Activated CD4-positive, alpha-beta memory T cell treated with anti-CD3 and anti-CD28 coated beads, Interleukin-2, amount 10 ng/mL, durations not matched to agents 7 days and 5 days (primary cell): Measurements from ENCODE around the gene LRP8. TPM values are rescaled to one million over a fixed set of nuclear protein-coding genes. Genes with fewer than 3 reads are reported as not detected.

Source experiments
- CTCF ChIA-PET: fragments of 350-600 bp; sonication (Branson Sonifier 250); formaldehyde crosslinking; loops from one replicate; lab custom pipeline; 2021; ENCODE audit warnings: antibody characterized with exemption, inconsistent platforms; lab: Charles Lee
- POLR2A ChIA-PET: fragments of 350-600 bp; sonication (Branson Sonifier 250); formaldehyde crosslinking; loops from one replicate; lab custom pipeline; 2021; ENCODE audit warnings: antibody characterized with exemption; lab: Charles Lee
- DNase-seq: peaks from one replicate; pipeline ENCODE4 v3.0.0-alpha.2; 2020
- H3K27ac Mint-ChIP-seq: one replicate; pipeline ENCODE4 v1.8.0; 2021; ENCODE audit warnings: mild to moderate bottlenecking, mixed read lengths
- H3K27me3 Mint-ChIP-seq: one replicate; pipeline ENCODE4 v1.8.0; 2021; ENCODE audit warnings: mixed read lengths
- H3K36me3 Mint-ChIP-seq: one replicate; pipeline ENCODE4 v1.8.0; 2021; ENCODE audit warnings: low read depth, mixed read lengths
- H3K4me1 Mint-ChIP-seq: one replicate; pipeline ENCODE4 v1.8.0; 2021; ENCODE audit warnings: mixed read lengths
- H3K4me3 Mint-ChIP-seq: one replicate; pipeline ENCODE4 v1.8.0; 2021; ENCODE audit warnings: mild to moderate bottlenecking, mixed read lengths
- H3K9me3 Mint-ChIP-seq: one replicate; pipeline ENCODE4 v1.8.0; 2021; ENCODE audit warnings: mixed read lengths
- total RNA-seq, 2 experiments: library from RNA; stranded (reverse); gene quantifications; one replicate each; pipeline ENCODE4 v1.2.3, GENCODE V29; 2021

Gene LRP8
- total RNA-seq, 2 experiments from 2014 or later, result 51.5 to 52.7 TPM

- peaks cover 22% of the 10 kb centered on the region for H3K36me3 Mint-ChIP-seq
- CTCF ChIA-PET, result interaction anchor here (1.2 to 3.2 kb wide), 4 partner anchors 9 to 16 kb away, joined by 5 to 17 read pairs (median 10); no protein-coding TSS in a partner anchor
- H3K27me3 Mint-ChIP-seq, result no peaks in the 10 kb centered on the region
- peak within 1 kb of the TSS; percentile 98 for H3K4me3 Mint-ChIP-seq
- peak; percentile 96 for DNase-seq
- no peaks in the 10 kb centered on the region for H3K9me3 Mint-ChIP-seq
- peak within 1 kb of the TSS; percentile 97 for H3K27ac Mint-ChIP-seq
- POLR2A ChIA-PET, result interaction anchor here (1.1 to 2.3 kb wide), 7 partner anchors 15 to 216 kb away, joined by 3 to 17 read pairs (median 7); partner anchors contain the start of gene CZIB
- H3K4me1 Mint-ChIP-seq, result peaks cover 26% of the 10 kb centered on the region
Observed at GRCh38 chr1:53196485-53197290, 131.2 kb downstream of the LRP8 start, which contains the start of gene CPT2. TSS of gene CPT2 (plus strand) at chr1:53196824. CDS start at chr1:53196944, 120 bp downstream.

- POLR2A ChIA-PET, result interaction anchor here (1.0 to 1.7 kb wide), 6 partner anchors 14 to 217 kb away, joined by 3 to 13 read pairs (median 6); partner anchors contain the start of gene CZIB
- peak overlapping the region; percentile 67 for H3K27ac Mint-ChIP-seq
- H3K4me3 Mint-ChIP-seq, result peak overlapping the region; percentile 98
- H3K4me1 Mint-ChIP-seq, result peaks cover 26% of the 10 kb centered on the region
- H3K9me3 Mint-ChIP-seq, result no peaks in the 10 kb centered on the region
- H3K36me3 Mint-ChIP-seq, result peaks cover 20% of the 10 kb centered on the region
- no peak for DNase-seq
- H3K27me3 Mint-ChIP-seq, result no peaks in the 10 kb centered on the region
- CTCF ChIA-PET, result interaction anchor here (0.8 to 3.2 kb wide), 5 partner anchors 9 to 23 kb away, joined by 3 to 17 read pairs (median 7); no protein-coding TSS in a partner anchor
Observed at GRCh38 chr1:53196017-53196484, 131.8 kb downstream of the LRP8 start.

GRCh38 chr1:53195246-53196016 lies 132.4 kb downstream of the LRP8 start:
- Mint-ChIP-seq H3K36me3 (peaks cover 15% of the 10 kb centered on the region), H3K27me3 (no peaks in the 10 kb centered on the region), H3K9me3 (no peaks in the 10 kb centered on the region), H3K4me3 (peak overlapping the region; percentile 36), H3K4me1 (peaks cover 26% of the 10 kb centered on the region), H3K27ac (no peak overlapping the region)
- ChIA-PET CTCF (interaction anchor here (0.8 to 3.2 kb wide), 6 partner anchors 8 to 273 kb away, joined by 3 to 17 read pairs (median 6); no protein-coding TSS in a partner anchor), POLR2A (interaction anchor here (1.0 to 1.7 kb wide), 6 partner anchors 14 to 217 kb away, joined by 3 to 13 read pairs (median 6); partner anchors contain the start of gene CZIB)
- DNase-seq, result no peak

Other genes starting within 250 kb of the LRP8 start
- gene SLC1A7, start 185.4 kb downstream of the LRP8 start, total RNA-seq, result not detected
- 10 to 100 TPM; 13.9 to 14.9 TPM for gene CPT2, start 131.2 kb downstream of the LRP8 start, total RNA-seq
- gene CZIB, start 107.4 kb downstream of the LRP8 start, total RNA-seq, result 10 to 100 TPM; 38.2 to 41.3 TPM
- 10 to 100 TPM; 65.3 to 65.9 TPM for gene MAGOH, start 89.6 kb downstream of the LRP8 start, total RNA-seq
- not detected for gene DMRTB1, start 131.3 kb upstream of the LRP8 start, total RNA-seq